Measurements from ENCODE around the gene REG1A.

Gene REG1A

DNA sequence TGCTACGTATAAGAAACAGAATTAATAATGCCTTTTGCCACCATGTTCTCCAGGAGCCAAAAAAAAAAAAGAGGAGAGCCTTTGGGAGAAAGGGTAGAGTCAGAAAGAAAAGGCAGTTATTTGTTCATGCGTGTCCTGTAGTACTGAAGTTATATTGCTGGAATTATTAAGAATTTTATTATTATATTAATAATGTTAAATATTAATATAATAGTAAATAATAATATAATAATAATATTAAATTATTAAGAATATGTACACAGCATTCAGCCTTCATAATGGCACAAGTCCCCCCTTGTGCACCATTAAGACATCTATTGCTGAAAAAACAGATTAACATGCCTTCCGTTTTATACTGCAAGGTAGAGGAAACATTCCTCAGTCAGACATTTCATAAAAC, 8.1 kb downstream of the REG1A start:
- H3K4me1 ChIP-seq (ENCODE audit: control insufficient read depth in 1 of 2, insufficient read depth in 1 of 2, low read depth in 1 of 2, low read length in 1 of 2): no peaks in the 10 kb centered on the region
- no peaks in the 10 kb centered on the region for H3K27me3 ChIP-seq
- H3K36me3 ChIP-seq: no peaks in the 10 kb centered on the region
- TF ChIP-seq, protein P1, sequence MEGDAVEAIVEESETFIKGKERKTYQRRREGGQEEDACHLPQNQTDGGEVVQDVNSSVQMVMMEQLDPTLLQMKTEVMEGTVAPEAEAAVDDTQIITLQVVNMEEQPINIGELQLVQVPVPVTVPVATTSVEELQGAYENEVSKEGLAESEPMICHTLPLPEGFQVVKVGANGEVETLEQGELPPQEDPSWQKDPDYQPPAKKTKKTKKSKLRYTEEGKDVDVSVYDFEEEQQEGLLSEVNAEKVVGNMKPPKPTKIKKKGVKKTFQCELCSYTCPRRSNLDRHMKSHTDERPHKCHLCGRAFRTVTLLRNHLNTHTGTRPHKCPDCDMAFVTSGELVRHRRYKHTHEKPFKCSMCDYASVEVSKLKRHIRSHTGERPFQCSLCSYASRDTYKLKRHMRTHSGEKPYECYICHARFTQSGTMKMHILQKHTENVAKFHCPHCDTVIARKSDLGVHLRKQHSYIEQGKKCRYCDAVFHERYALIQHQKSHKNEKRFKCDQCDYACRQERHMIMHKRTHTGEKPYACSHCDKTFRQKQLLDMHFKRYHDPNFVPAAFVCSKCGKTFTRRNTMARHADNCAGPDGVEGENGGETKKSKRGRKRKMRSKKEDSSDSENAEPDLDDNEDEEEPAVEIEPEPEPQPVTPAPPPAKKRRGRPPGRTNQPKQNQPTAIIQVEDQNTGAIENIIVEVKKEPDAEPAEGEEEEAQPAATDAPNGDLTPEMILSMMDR (IDR thresholded peaks at IDR 0.05): no peak
- no peak overlapping the region for H3K4me3 ChIP-seq (ENCODE audit: low read depth in 1 of 2, low read length in 1 of 2)
- H3K27ac ChIP-seq: no peak overlapping the region
- no peaks in the 10 kb centered on the region for H3K9me3 ChIP-seq

- Histone ChIP-seq H3K4me1 (ENCODE audit: control insufficient read depth in 1 of 2, insufficient read depth in 1 of 2, low read depth in 1 of 2, low read length in 1 of 2) (no peaks in the 10 kb centered on the region), H3K36me3 (no peaks in the 10 kb centered on the region), H3K27me3 (no peaks in the 10 kb centered on the region), H3K4me3 (ENCODE audit: low read depth in 1 of 2, low read length in 1 of 2) (no peak overlapping the region), H3K27ac (no peak overlapping the region), H3K9me3 (no peaks in the 10 kb centered on the region)
- TF ChIP-seq, protein P1 (IDR thresholded peaks at IDR 0.05): no peak
Observed at GRCh38 chr2:79129260-79129659, 9.0 kb downstream of the REG1A start.

DNA sequence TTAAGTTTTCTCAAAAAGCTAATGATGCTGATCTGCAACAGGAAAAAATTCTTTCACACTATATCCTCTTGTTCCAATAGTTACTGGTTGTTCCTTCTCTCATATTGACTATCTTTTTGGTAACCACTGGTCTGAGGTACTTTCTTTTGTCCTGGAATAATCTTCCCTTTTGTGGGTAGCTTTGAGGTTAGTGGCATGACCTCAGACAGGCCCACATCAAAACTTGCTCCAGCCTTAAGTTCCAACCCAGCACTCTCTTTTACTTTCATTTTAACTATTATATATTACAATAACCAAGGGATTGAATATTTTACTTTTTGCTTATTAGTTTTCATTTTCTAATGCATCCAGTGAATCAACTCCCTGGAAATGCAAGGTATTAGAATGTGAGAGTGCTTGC, 9.5 kb downstream of the REG1A start:
- H3K4me1 ChIP-seq (ENCODE audit: control insufficient read depth in 1 of 2, insufficient read depth in 1 of 2, low read depth in 1 of 2, low read length in 1 of 2): no peaks in the 10 kb centered on the region
- no peak overlapping the region for H3K27ac ChIP-seq
- TF ChIP-seq, protein P1 (IDR thresholded peaks at IDR 0.05): no peak
- H3K9me3 ChIP-seq: no peaks in the 10 kb centered on the region
- no peak overlapping the region for H3K4me3 ChIP-seq (ENCODE audit: low read depth in 1 of 2, low read length in 1 of 2)
- no peaks in the 10 kb centered on the region for H3K27me3 ChIP-seq
- no peaks in the 10 kb centered on the region for H3K36me3 ChIP-seq

- TF ChIP-seq, protein P1 (IDR thresholded peaks at IDR 0.05): no peak
- H3K27ac ChIP-seq: no peak overlapping the region
- H3K36me3 ChIP-seq: no peaks in the 10 kb centered on the region
- H3K4me1 ChIP-seq (ENCODE audit: control insufficient read depth in 1 of 2, insufficient read depth in 1 of 2, low read depth in 1 of 2, low read length in 1 of 2): no peaks in the 10 kb centered on the region
- H3K27me3 ChIP-seq: no peaks in the 10 kb centered on the region
- no peak overlapping the region for H3K4me3 ChIP-seq (ENCODE audit: low read depth in 1 of 2, low read length in 1 of 2)
- no peaks in the 10 kb centered on the region for H3K9me3 ChIP-seq
Observed at GRCh38 chr2:79131687-79132086, 11.4 kb downstream of the REG1A start.

DNA sequence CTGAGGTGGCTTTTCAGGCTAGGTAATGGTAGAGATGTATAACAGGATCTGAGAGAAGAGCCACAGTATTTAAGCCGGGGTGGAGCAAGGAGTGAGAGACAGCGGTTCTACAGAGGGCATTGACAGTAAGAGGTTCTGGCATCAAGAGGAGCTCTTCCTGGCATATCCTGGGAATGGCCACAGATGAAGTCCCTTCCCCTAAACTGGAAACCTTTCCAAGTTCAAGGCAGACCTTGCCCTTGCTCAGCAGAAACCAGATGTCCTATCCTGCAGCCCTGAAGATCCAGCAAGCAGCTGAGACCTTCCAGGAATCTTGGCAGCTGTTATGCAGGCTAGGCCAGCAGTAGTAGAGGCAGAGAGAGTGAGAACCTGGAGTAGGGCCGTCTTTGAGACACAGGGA, 18.1 kb downstream of the REG1A start:
- TF ChIP-seq, protein P1 (IDR thresholded peaks at IDR 0.05): no peak
- no peaks in the 10 kb centered on the region for H3K9me3 ChIP-seq
- H3K4me3 ChIP-seq (ENCODE audit: low read depth in 1 of 2, low read length in 1 of 2): no peak overlapping the region

DNA sequence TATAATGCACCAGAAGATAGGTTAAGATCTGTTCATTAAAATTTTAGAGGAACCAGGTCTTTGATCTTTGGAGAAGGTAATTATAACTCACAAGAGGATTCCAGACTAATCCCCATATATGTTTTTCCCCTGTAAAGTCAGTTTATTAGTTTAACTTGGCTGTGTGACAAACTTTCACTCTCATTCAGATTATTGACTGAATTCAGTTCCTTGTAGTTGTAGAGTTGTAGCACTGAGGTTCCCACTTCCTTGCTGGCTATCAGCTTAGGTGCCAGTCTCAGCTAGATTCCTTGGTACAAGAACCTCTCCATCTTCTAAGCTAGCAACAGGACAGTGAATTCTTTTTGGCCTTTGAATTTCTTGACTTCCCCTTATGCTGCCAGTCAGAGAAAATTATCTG, 19.1 kb downstream of the REG1A start:
- H3K36me3 ChIP-seq: no peaks in the 10 kb centered on the region
- H3K27me3 ChIP-seq: no peaks in the 10 kb centered on the region
- H3K4me1 ChIP-seq (ENCODE audit: control insufficient read depth in 1 of 2, insufficient read depth in 1 of 2, low read depth in 1 of 2, low read length in 1 of 2): no peaks in the 10 kb centered on the region
- H3K4me3 ChIP-seq (ENCODE audit: low read depth in 1 of 2, low read length in 1 of 2): no peak overlapping the region
- no peaks in the 10 kb centered on the region for H3K9me3 ChIP-seq
- TF ChIP-seq, protein P1 (IDR thresholded peaks at IDR 0.05): no peak
- no peak overlapping the region for H3K27ac ChIP-seq

More for the DNA sequence above, 18.1 kb downstream of the REG1A start:
- no peak overlapping the region for H3K27ac ChIP-seq
- H3K36me3 ChIP-seq: no peaks in the 10 kb centered on the region
- H3K27me3 ChIP-seq: no peaks in the 10 kb centered on the region
- H3K4me1 ChIP-seq (ENCODE audit: control insufficient read depth in 1 of 2, insufficient read depth in 1 of 2, low read depth in 1 of 2, low read length in 1 of 2): no peaks in the 10 kb centered on the region
